Activated T-helper 9 cell treated with anti-CD3 and anti-CD28 coated beads, Interleukin-2, amount 50 U/mL, for 16 hours (primary cell): ENCODE measurements around the gene CLNS1A.
"Not testable (repeated sequence)": the region's sequence is repeated elsewhere in the genome, so short reads cannot be mapped to it uniquely, and the experiment has no call there.

Experiments
- DNase-seq: peaks from one replicate; pipeline ENCODE4 v3.0.0-alpha.2; 2020; ENCODE audit warnings: low read depth

Gene CLNS1A

GRCh38 chr11:77617892-77618291 lies 19.7 kb downstream of the CLNS1A start:
- no peak for DNase-seq

GRCh38 chr11:77611921-77612320 lies 25.7 kb downstream of the CLNS1A start:
- DNase-seq: no peak

GRCh38 chr11:77609234-77609633 lies 28.4 kb downstream of the CLNS1A start:
- DNase-seq: no peak

- no peak for DNase-seq
Measured at GRCh38 chr11:77604281-77604680, 33.3 kb downstream of the CLNS1A start.

GRCh38 chr11:77602381-77603088 lies 35.1 kb downstream of the CLNS1A start:
- no peak for DNase-seq

- no peak for DNase-seq
Measured at GRCh38 chr11:77598195-77598594, 39.4 kb downstream of the CLNS1A start.

- DNase-seq: no peak
Measured at GRCh38 chr11:77596626-77597025, 41.0 kb downstream of the CLNS1A start.

- DNase-seq: no peak
Measured at GRCh38 chr11:77593883-77594282, 43.7 kb downstream of the CLNS1A start.

GRCh38 chr11:77592727-77593126 lies 44.9 kb downstream of the CLNS1A start:
- DNase-seq: no peak

GRCh38 chr11:77590194-77590782 lies 47.3 kb downstream of the CLNS1A start:
- DNase-seq: no peak

GRCh38 chr11:77589521-77590193 lies 47.9 kb downstream of the CLNS1A start, which contains the start of gene AQP11:
Gene AQP11, plus strand, starts transcription at chr11:77589953. Its CDS starts 40 bp downstream, at chr11:77589993.
- peak; percentile 23 for DNase-seq

GRCh38 chr11:77589181-77589520 lies 48.4 kb downstream of the CLNS1A start:
- no peak for DNase-seq

- no peak for DNase-seq
Measured at GRCh38 chr11:77580712-77581337, 56.8 kb downstream of the CLNS1A start.

- DNase-seq: not testable (repeated sequence)
Measured at GRCh38 chr11:77575428-77575827, 62.2 kb downstream of the CLNS1A start.

- DNase-seq: not testable (repeated sequence)
Measured at GRCh38 chr11:77570896-77571295, 66.7 kb downstream of the CLNS1A start.

GRCh38 chr11:77569676-77570070 lies 67.9 kb downstream of the CLNS1A start:
- DNase-seq: no peak

- DNase-seq: no peak
Measured at GRCh38 chr11:77568916-77569675, 68.5 kb downstream of the CLNS1A start.

- no peak for DNase-seq
Measured at GRCh38 chr11:77568306-77568705, 69.3 kb downstream of the CLNS1A start.
